H9 (cell line): ENCODE data around the gene ZNF236. TPM values are rescaled to one million over a fixed set of nuclear protein-coding genes. Genes with fewer than 3 reads are reported as not detected.

ENCODE experiments used
- DNase-seq: peaks from one replicate; pipeline ENCODE4 v3.0.0-alpha.2; 2017
- H2AFZ ChIP-seq: one replicate; pipeline ENCODE4 v1.6.1; 2013; ENCODE audit warnings: mild to moderate bottlenecking, low read length, control low read depth, moderate library complexity
- H2AK5ac ChIP-seq: 2 replicates; pipeline ENCODE4 v1.6.1; 2013; ENCODE audit warnings: low read length, control low read depth, mixed read lengths; ENCODE audit not compliant: insufficient read length
- H2BK120ac ChIP-seq: one replicate; pipeline ENCODE4 v1.6.1; 2013; ENCODE audit warnings: low read depth, mild to moderate bottlenecking, low read length, control low read depth, inconsistent platforms; ENCODE audit not compliant: poor library complexity, severe bottlenecking
- H2BK12ac ChIP-seq: 2 replicates; pipeline ENCODE4 v1.6.1; 2013; ENCODE audit warnings: low read length, control low read depth, mixed read lengths, low read depth; ENCODE audit not compliant: insufficient read length
- H2BK15ac ChIP-seq: 2 replicates; pipeline ENCODE4 v1.6.1; 2013; ENCODE audit warnings: low read depth, low read length, control low read depth
- H2BK20ac ChIP-seq: one replicate; pipeline ENCODE4 v1.6.1; 2013; ENCODE audit warnings: low read depth, mild to moderate bottlenecking, low read length, control low read depth, inconsistent platforms; ENCODE audit not compliant: poor library complexity, severe bottlenecking
- H2BK5ac ChIP-seq: 2 replicates; pipeline ENCODE4 v1.6.1; 2013; ENCODE audit warnings: low read length, control low read depth, mixed read lengths; ENCODE audit not compliant: insufficient read length
- H3K14ac ChIP-seq: 2 replicates; pipeline ENCODE4 v1.6.1; 2013; ENCODE audit warnings: low read length, control low read depth; ENCODE audit not compliant: insufficient read depth
- H3K18ac ChIP-seq: 2 replicates; pipeline ENCODE4 v1.6.1; 2013; ENCODE audit warnings: low read depth, mild to moderate bottlenecking, mixed read lengths, low read length, control low read depth; ENCODE audit not compliant: insufficient read length
- H3K23ac ChIP-seq: 2 replicates; pipeline ENCODE4 v1.6.1; 2013; ENCODE audit warnings: low read length, control low read depth, mixed read lengths, low read depth; ENCODE audit not compliant: insufficient read length
- H3K23me2 ChIP-seq: 2 replicates; pipeline ENCODE4 v1.6.1; 2013; ENCODE audit warnings: low read depth, mild to moderate bottlenecking, mixed read lengths, low read length, control low read depth; ENCODE audit not compliant: insufficient read length, poor library complexity, severe bottlenecking
- H3K27ac ChIP-seq: 2 replicates; pipeline ENCODE4 v1.5.1; 2013; ENCODE audit warnings: low read length, control low read depth, mixed read lengths, low read depth; ENCODE audit not compliant: insufficient read length
- H3K27me3 ChIP-seq: 2 replicates; pipeline ENCODE4 v1.6.1; 2013; ENCODE audit warnings: low read length, control low read depth, inconsistent platforms; ENCODE audit not compliant: insufficient read depth
- H3K4ac ChIP-seq: 2 replicates; pipeline ENCODE4 v1.6.1; 2013; ENCODE audit warnings: low read depth, mild to moderate bottlenecking, control low read depth, inconsistent platforms, low read length, moderate library complexity
- H3K4me1 ChIP-seq: 2 replicates; pipeline ENCODE4 v1.6.1; 2013; ENCODE audit warnings: low read length, control low read depth, inconsistent platforms; ENCODE audit not compliant: insufficient read depth
- H3K4me2 ChIP-seq: 2 replicates; pipeline ENCODE4 v1.6.1; 2013; ENCODE audit warnings: low read length, control low read depth, mixed read lengths; ENCODE audit not compliant: insufficient read length, insufficient read depth
- H3K56ac ChIP-seq: 2 replicates; pipeline ENCODE4 v1.6.1; 2013; ENCODE audit warnings: low read depth, mild to moderate bottlenecking, mixed read lengths, low read length, control low read depth; ENCODE audit not compliant: insufficient read length
- H3K79me1 ChIP-seq: 2 replicates; pipeline ENCODE4 v1.6.1; 2013; ENCODE audit warnings: low read depth, mild to moderate bottlenecking, moderate library complexity, low read length, control low read depth, inconsistent platforms; ENCODE audit not compliant: insufficient read depth, poor library complexity, severe bottlenecking
- H3K79me2 ChIP-seq: 2 replicates; pipeline ENCODE4 v1.6.1; 2013; ENCODE audit warnings: low read length, control low read depth, inconsistent platforms; ENCODE audit not compliant: insufficient read depth
- H3K9ac ChIP-seq: 2 replicates; pipeline ENCODE4 v1.6.1; 2013; ENCODE audit warnings: low read length, control low read depth, mixed read lengths; ENCODE audit not compliant: insufficient read length; ENCODE audit errors: extremely low read depth
- H3K9me3 ChIP-seq: one replicate; pipeline ENCODE4 v1.6.1; 2013; ENCODE audit warnings: low read depth, low read length, inconsistent platforms; ENCODE audit not compliant: control insufficient read depth
- H3T11ph ChIP-seq: one replicate; pipeline ENCODE4 v1.6.1; 2013; ENCODE audit warnings: mild to moderate bottlenecking, low read length, control low read depth, inconsistent platforms
- H4K20me1 ChIP-seq: one replicate; pipeline ENCODE4 v1.6.1; 2013; ENCODE audit not compliant: control insufficient read depth, insufficient read length, insufficient read depth
- H4K5ac ChIP-seq: 2 replicates; pipeline ENCODE4 v1.6.1; 2013; ENCODE audit warnings: low read depth, mild to moderate bottlenecking, mixed read lengths, low read length, control low read depth; ENCODE audit not compliant: insufficient read length
- H4K8ac ChIP-seq: replicated peaks from 2 replicates; pipeline ENCODE4 v1.6.1; 2013; ENCODE audit warnings: low read length, control low read depth, mixed read lengths, low read depth; ENCODE audit not compliant: insufficient read length
- H4K91ac ChIP-seq: 2 replicates; pipeline ENCODE4 v1.6.1; 2013; ENCODE audit warnings: low read depth, mild to moderate bottlenecking, moderate library complexity, mixed read lengths, low read length, control low read depth; ENCODE audit not compliant: insufficient read length
- H3K27ac Mint-ChIP-seq, 3 experiments: 2 replicates in 2 of 3; 3 replicates in 1 of 3; pipeline ENCODE4 v1.8.0; 2020 to 2021; ENCODE audit warnings: mixed read lengths in 3 of 3, mild to moderate bottlenecking in 1 of 3, moderate library complexity in 1 of 3
- H3K27me3 Mint-ChIP-seq: 2 replicates; pipeline ENCODE4 v1.8.0; 2021; ENCODE audit warnings: low read depth, mild to moderate bottlenecking, moderate library complexity, mixed read lengths
- H3K36me3 Mint-ChIP-seq, 3 experiments: 2 replicates in 2 of 3; 3 replicates in 1 of 3; pipeline ENCODE4 v1.8.0; 2020 to 2021; ENCODE audit warnings: low read depth in 3 of 3, mixed read lengths in 3 of 3; ENCODE audit not compliant: insufficient read depth in 1 of 3
- H3K4me1 Mint-ChIP-seq, 2 experiments: 2 replicates each; pipeline ENCODE4 v1.8.0; 2020; ENCODE audit warnings: mixed read lengths in 2 of 2
- H3K4me3 Mint-ChIP-seq, 2 experiments: 2 replicates in 1 of 2; 3 replicates in 1 of 2; pipeline ENCODE4 v1.8.0; 2020 to 2021; ENCODE audit warnings: mild to moderate bottlenecking in 2 of 2, mixed read lengths in 2 of 2, moderate library complexity in 1 of 2
- H3K9me3 Mint-ChIP-seq, 2 experiments: 2 replicates in 1 of 2; 3 replicates in 1 of 2; pipeline ENCODE4 v1.8.0; 2020; ENCODE audit warnings: mild to moderate bottlenecking in 2 of 2, mixed read lengths in 2 of 2, moderate library complexity in 1 of 2
- WGBS: extraction: QIAGEN DNeasy Blood & Tissue Kit; methylation state at CpG from one replicate; pipeline ENCODE4 v1.1.7; 2013; ENCODE audit warnings: missing lambda C conversion rate, low lambda C conversion rate, mixed read lengths; ENCODE audit not compliant: insufficient read length; ENCODE audit errors: extremely low coverage; 5-methylcytosine and 5-hydroxymethylcytosine counted together
- total RNA-seq: library from RNA; stranded (reverse); gene quantifications from 2 replicates; pipeline ENCODE4 v1.2.1, GENCODE V29; 2021
- TF ChIP-seq, protein P1 (sequence below): fragments of 200-600 bp; sonication (generic); conservative IDR thresholded peaks from 3 replicates; pipeline ENCODE4 v1.8.0; 2021; ENCODE audit warnings: antibody characterized with exemption, mild to moderate bottlenecking

Gene ZNF236
- total RNA-seq, 1 experiment from 2014 or later, result 16.0 TPM

- H3T11ph ChIP-seq, result no peak overlapping the region
- H2BK120ac ChIP-seq, result no peak overlapping the region
- H2AFZ ChIP-seq, result no peak overlapping the region
- no peak overlapping the region for H2BK12ac ChIP-seq
- 0 out of 2 replicates have a peak overlapping the region, but pooled peaks have one; percentile 12 for H3K14ac ChIP-seq
- DNase-seq, result no peak
- H3K4me1 ChIP-seq, result peaks cover 9% of the 10 kb centered on the region; the same call in 1 of the 2 replicates
- Mint-ChIP-seq H3K9me3 (no peaks in the 10 kb centered on the region), H3K4me1 (peaks cover 36 to 41% of the 10 kb centered on the region in 2 experiments), H3K4me3 (no peak overlapping the region; a peak in 1 of 5 replicates), H3K36me3 (no peaks in the 10 kb centered on the region), H3K27me3 (no peaks in the 10 kb centered on the region; the same call in none of the 2 replicates), H3K27ac (peak overlapping the region in 2 of 3 experiments; percentile 44 to 49; a peak in 3 of 7 replicates)
- no peak overlapping the region for H3K23ac ChIP-seq
- H3K4me2 ChIP-seq, result no peak overlapping the region
- no peak overlapping the region for H2AK5ac ChIP-seq
- H3K18ac ChIP-seq, result no peak overlapping the region
- TF ChIP-seq, protein P1, sequence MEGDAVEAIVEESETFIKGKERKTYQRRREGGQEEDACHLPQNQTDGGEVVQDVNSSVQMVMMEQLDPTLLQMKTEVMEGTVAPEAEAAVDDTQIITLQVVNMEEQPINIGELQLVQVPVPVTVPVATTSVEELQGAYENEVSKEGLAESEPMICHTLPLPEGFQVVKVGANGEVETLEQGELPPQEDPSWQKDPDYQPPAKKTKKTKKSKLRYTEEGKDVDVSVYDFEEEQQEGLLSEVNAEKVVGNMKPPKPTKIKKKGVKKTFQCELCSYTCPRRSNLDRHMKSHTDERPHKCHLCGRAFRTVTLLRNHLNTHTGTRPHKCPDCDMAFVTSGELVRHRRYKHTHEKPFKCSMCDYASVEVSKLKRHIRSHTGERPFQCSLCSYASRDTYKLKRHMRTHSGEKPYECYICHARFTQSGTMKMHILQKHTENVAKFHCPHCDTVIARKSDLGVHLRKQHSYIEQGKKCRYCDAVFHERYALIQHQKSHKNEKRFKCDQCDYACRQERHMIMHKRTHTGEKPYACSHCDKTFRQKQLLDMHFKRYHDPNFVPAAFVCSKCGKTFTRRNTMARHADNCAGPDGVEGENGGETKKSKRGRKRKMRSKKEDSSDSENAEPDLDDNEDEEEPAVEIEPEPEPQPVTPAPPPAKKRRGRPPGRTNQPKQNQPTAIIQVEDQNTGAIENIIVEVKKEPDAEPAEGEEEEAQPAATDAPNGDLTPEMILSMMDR, result no peak
- no peak overlapping the region for H4K5ac ChIP-seq
- H3K9ac ChIP-seq, result no peak overlapping the region
- no peaks in the 10 kb centered on the region for H3K23me2 ChIP-seq
- no peak overlapping the region for H4K91ac ChIP-seq
- H3K56ac ChIP-seq, result no peak overlapping the region
- H4K20me1 ChIP-seq, result no peaks in the 10 kb centered on the region
- H3K79me1 ChIP-seq, result no peaks in the 10 kb centered on the region
- no CpG with 5 or more reads among the region's 12 CpGs for WGBS
- no peak overlapping the region for H2BK20ac ChIP-seq
- no peak overlapping the region for H4K8ac ChIP-seq
- no peaks in the 10 kb centered on the region for H3K27me3 ChIP-seq
- no peak overlapping the region for H3K27ac ChIP-seq
- no peak overlapping the region for H2BK5ac ChIP-seq
- no peaks in the 10 kb centered on the region for H3K79me2 ChIP-seq
- no peak overlapping the region for H2BK15ac ChIP-seq
- no peaks in the 10 kb centered on the region for H3K9me3 ChIP-seq
- no peak overlapping the region for H3K4ac ChIP-seq
These were observed 184.9 kb downstream of the ZNF236 start for GRCh38 chr18:77007251-77007650.
